Inferior parietal cortex (tissue), 1 donor: Measurements from ENCODE around the gene GOLT1B.

Source experiments
- DNase-seq: peaks from one replicate; pipeline ENCODE4 v3.0.0-alpha.2; 2016; ENCODE audit errors: extremely low spot score

The GOLT1B gene

GRCh38 chr12:21523148-21523547, 21.6 kb downstream of the GOLT1B start:
- no peak for DNase-seq

GRCh38 chr12:21526053-21526452, 24.5 kb downstream of the GOLT1B start, which contains the start of gene SPX:
Gene SPX (plus strand): TSS chr12:21526296. CDS start chr12:21526473, 177 bp downstream.
- DNase-seq: no peak

GRCh38 chr12:21526721-21527345, 25.2 kb downstream of the GOLT1B start:
- no peak for DNase-seq

GRCh38 chr12:21527451-21528180, 26.0 kb downstream of the GOLT1B start:
- peak; percentile 47 for DNase-seq

GRCh38 chr12:21528953-21529352, 27.4 kb downstream of the GOLT1B start:
- DNase-seq: no peak

GRCh38 chr12:21529456-21529855, 27.9 kb downstream of the GOLT1B start:
- no peak for DNase-seq

GRCh38 chr12:21538061-21538653, 36.6 kb downstream of the GOLT1B start:
- DNase-seq: no peak

- DNase-seq: no peak
Measured at GRCh38 chr12:21539797-21540196, 38.2 kb downstream of the GOLT1B start.

GRCh38 chr12:21541773-21542172, 40.2 kb downstream of the GOLT1B start:
- no peak for DNase-seq

- DNase-seq: no peak
Measured at GRCh38 chr12:21542403-21542802, 40.8 kb downstream of the GOLT1B start.

- DNase-seq: no peak
Measured at GRCh38 chr12:21543151-21543550, 41.6 kb downstream of the GOLT1B start.

GRCh38 chr12:21545557-21545956, 44.0 kb downstream of the GOLT1B start:
- no peak for DNase-seq

- no peak for DNase-seq
Measured at GRCh38 chr12:21546716-21547115, 45.1 kb downstream of the GOLT1B start.

GRCh38 chr12:21547437-21547836, 45.8 kb downstream of the GOLT1B start:
- DNase-seq: no peak

- DNase-seq: no peak
Measured at GRCh38 chr12:21551841-21552465, 50.4 kb downstream of the GOLT1B start.

GRCh38 chr12:21552635-21553328, 51.2 kb downstream of the GOLT1B start:
- DNase-seq: no peak

- DNase-seq: no peak
Measured at GRCh38 chr12:21553329-21553675, 51.7 kb downstream of the GOLT1B start.

- DNase-seq: no peak
Measured at GRCh38 chr12:21558100-21558679, 56.6 kb downstream of the GOLT1B start.

GRCh38 chr12:21559855-21560569, 58.4 kb downstream of the GOLT1B start:
- DNase-seq: no peak

GRCh38 chr12:21561158-21561557, 59.6 kb downstream of the GOLT1B start:
- DNase-seq: no peak

GRCh38 chr12:21562859-21563258, 61.3 kb downstream of the GOLT1B start:
- no peak for DNase-seq
